K562 (cell line): ENCODE data around the gene TMEM255A. TPM values are rescaled to one million over a fixed set of nuclear protein-coding genes. Genes with fewer than 3 reads are reported as not detected.

ENCODE experiments used
- ATAC-seq: fragments of 200-7000 bp; cut with Tn5 transposase; 3 replicates; pipeline ENCODE4 v1.9.1; 2020; ENCODE audit warnings: moderate library complexity
- BruUV-seq: library from RNA; stranded (reverse); fragments of 400-500 nt; replicated peaks from 2 replicates; lab custom pipeline; 2021; lab: Mats Ljungman, UMichigan
- CTCF ChIA-PET: fragments of 300-600 bp; formaldehyde crosslinking; extraction: SDS; loops from one replicate; lab custom pipeline; 2021; ENCODE audit warnings: low intra/inter-chr PET ratio; lab: Yijun Ruan, JAX
- POLR2A ChIA-PET: fragments of 300-600, 350-650 bp; sonication (Branson Sonifier 250); formaldehyde crosslinking; extraction: SDS; loops from one replicate; lab custom pipeline; 2021; ENCODE audit warnings: antibody characterized with exemption, inconsistent platforms; lab: Yijun Ruan, JAX
- DNase-seq, 4 experiments: peaks; one replicate each; pipeline versions ENCODE4 v3.0.0 to v3.0.0-alpha.2; 2011 to 2018; ENCODE audit warnings: low spot score in 3 of 4, mixed read lengths in 3 of 4; ENCODE audit errors: extremely low read depth in 1 of 4
- FAIRE-seq: peaks from 2 replicates; lab custom pipeline; 2011; peaks lifted over from hg19 to GRCh38; lab: Jason Lieb, UNC
- H2AFZ ChIP-seq: 2 replicates; pipeline ENCODE4 v1.6.0; 2011; ENCODE audit warnings: low read depth, low read length, control low read depth, inconsistent platforms
- H3K27ac ChIP-seq: fragments of 200-600 bp; 3 replicates; pipeline ENCODE4 v1.8.0; 2011; ENCODE audit warnings: low read depth, mild to moderate bottlenecking, control low read depth, inconsistent platforms, low read length, moderate library complexity, mixed read lengths; ENCODE audit errors: extremely low read depth
- H3K27me3 ChIP-seq, 2 experiments: fragments of 300-600 bp in 1 of 2; 2 replicates in 1 of 2; 3 replicates in 1 of 2; pipeline versions ENCODE4 v1.6.0 to v1.8.0; 2011; ENCODE audit warnings: inconsistent platforms in 2 of 2, low read length in 2 of 2, mild to moderate bottlenecking in 1 of 2, mixed read lengths in 1 of 2, moderate library complexity in 1 of 2; ENCODE audit not compliant: control insufficient read depth in 2 of 2, insufficient read depth in 2 of 2
- H3K36me3 ChIP-seq: fragments of 300-600 bp; 3 replicates; pipeline ENCODE4 v1.8.0; 2011; ENCODE audit warnings: mild to moderate bottlenecking, low read length, inconsistent platforms; ENCODE audit not compliant: control insufficient read depth, insufficient read depth
- H3K4me1 ChIP-seq, 2 experiments: fragments of 200-600 bp in 1 of 2; replicated peaks in 1 of 2; 2 replicates in 1 of 2; 3 replicates in 1 of 2; pipeline versions ENCODE4 v1.5.1 to v1.8.0; 2011; ENCODE audit warnings: inconsistent platforms in 2 of 2, low read length in 2 of 2, mild to moderate bottlenecking in 1 of 2, mixed read lengths in 1 of 2, moderate library complexity in 1 of 2; ENCODE audit not compliant: control insufficient read depth in 2 of 2, insufficient read depth in 2 of 2
- H3K4me2 ChIP-seq: 2 replicates; pipeline ENCODE4 v1.6.1; 2011; ENCODE audit warnings: low read length, control low read depth, inconsistent platforms, mixed read lengths; ENCODE audit not compliant: insufficient read depth
- H3K4me3 ChIP-seq: fragments of 200-600 bp; sonication (generic), shearing (Covaris generic); 2 replicates; pipeline ENCODE4 v1.5.1; 2016; ENCODE audit warnings: control low read depth, inconsistent platforms
- H3K79me2 ChIP-seq: fragments of 200-600 bp; 3 replicates; pipeline ENCODE4 v1.8.0; 2011; ENCODE audit warnings: low read length, inconsistent platforms; ENCODE audit not compliant: control insufficient read depth, insufficient read depth
- H3K9ac ChIP-seq, 2 experiments: 2 replicates each; pipeline versions ENCODE4 v1.6.0 to v1.6.1; 2011; ENCODE audit warnings: low read depth in 2 of 2, low read length in 2 of 2, control low read depth in 1 of 2, inconsistent platforms in 1 of 2, mild to moderate bottlenecking in 1 of 2, mixed read lengths in 1 of 2; ENCODE audit not compliant: insufficient read depth in 1 of 2
- H3K9me1 ChIP-seq: one replicate; pipeline ENCODE4 v1.6.0; 2011; ENCODE audit warnings: inconsistent platforms, mild to moderate bottlenecking, low read length, moderate library complexity; ENCODE audit not compliant: control insufficient read depth, insufficient read depth
- H3K9me3 ChIP-seq: replicated peaks from 2 replicates; pipeline ENCODE4 v1.5.1; 2011; ENCODE audit warnings: low read depth, low read length, inconsistent platforms; ENCODE audit not compliant: control insufficient read depth, insufficient read depth
- H4K20me1 ChIP-seq: replicated peaks from 2 replicates; pipeline ENCODE4 v1.6.1; 2011; ENCODE audit warnings: low read length, inconsistent platforms, mixed read lengths; ENCODE audit not compliant: control insufficient read depth, insufficient read depth
- TEAD4 ChIP-seq, 2 experiments: sonication (generic) in 1 of 2; formaldehyde crosslinking in 1 of 2; IDR thresholded peaks; 2 replicates each; pipeline versions ENCODE4 v1.6.1 to v1.8.0; 2012 to 2022; ENCODE audit warnings: borderline replicate concordance in 1 of 2, inconsistent platforms in 1 of 2, low read length in 1 of 2, mild to moderate bottlenecking in 1 of 2, missing genetic modification reagents in 1 of 2
- XRCC5 ChIP-seq: fragments of 200-400 bp; formaldehyde crosslinking; IDR thresholded peaks from 2 replicates; pipeline ENCODE4 v1.6.1; 2017; ENCODE audit warnings: low read depth, mild to moderate bottlenecking, low read length
- WGBS: fragments of 100-300 bp; shearing (Covaris generic); methylation state at CpG from one replicate; pipeline ENCODE4 v1.1.6; 2016; ENCODE audit warnings: low coverage, mixed read lengths; ENCODE audit not compliant: insufficient coverage; ENCODE audit errors: missing lambda C conversion rate; 5-methylcytosine and 5-hydroxymethylcytosine counted together
- in situ Hi-C: fragments of 300-500 bp; cut with MboI; formaldehyde crosslinking; loops from 4 replicates; pipeline ENCODE4 v1.15.0; 2018; ENCODE audit warnings: inconsistent platforms, mixed read lengths
- intact Hi-C: fragments of 100-400 bp; cut with micrococcal nuclease; formaldehyde crosslinking; loops from 2 replicates; pipeline ENCODE4 v1.14.2; 2022
- polyA plus RNA-seq, 8 experiments: library from polyadenylated mRNA; depleted of rRNA in 4 of 8; stranded (reverse) in 5 of 8; unstranded in 3 of 8; fragments of >200 nt; fragmentation: Nextera tagmentation in 2 of 8; fragmentation: Illumina TruSeq in 1 of 8; extraction: Ambion mirVana in 2 of 8; extraction: Trizol in 1 of 8; gene quantifications; 2 replicates each; pipeline versions ENCODE4 v1.2.1 to v1.2.3, GENCODE V29; 2011 to 2014; ENCODE audit warnings: inconsistent platforms in 1 of 8, missing spikeins in 1 of 8
- total RNA-seq, 7 experiments: library from RNA; depleted of rRNA in 6 of 7; stranded (reverse); fragments of >200 nt in 6 of 7; fragmentation: Illumina TruSeq in 2 of 7; extraction: Trizol in 2 of 7; gene quantifications; 2 replicates each; pipeline versions ENCODE4 v1.2.1 to v1.2.3, GENCODE V29; 2011 to 2021; ENCODE audit warnings: low replicate concordance in 1 of 7
- TF ChIP-seq, protein P1 (sequence below): sonication (generic); formaldehyde crosslinking; IDR thresholded peaks from 2 replicates; pipeline ENCODE4 v1.8.0; 2022; ENCODE audit warnings: mild to moderate bottlenecking, missing genetic modification reagents

TMEM255A gene
- total and polyA plus RNA-seq, 9 of the 15 experiments (the other 6 are each of a cell fraction or from before 2014, with no cell fraction given), result 0.01 TPM; not detected in 8

DNA sequence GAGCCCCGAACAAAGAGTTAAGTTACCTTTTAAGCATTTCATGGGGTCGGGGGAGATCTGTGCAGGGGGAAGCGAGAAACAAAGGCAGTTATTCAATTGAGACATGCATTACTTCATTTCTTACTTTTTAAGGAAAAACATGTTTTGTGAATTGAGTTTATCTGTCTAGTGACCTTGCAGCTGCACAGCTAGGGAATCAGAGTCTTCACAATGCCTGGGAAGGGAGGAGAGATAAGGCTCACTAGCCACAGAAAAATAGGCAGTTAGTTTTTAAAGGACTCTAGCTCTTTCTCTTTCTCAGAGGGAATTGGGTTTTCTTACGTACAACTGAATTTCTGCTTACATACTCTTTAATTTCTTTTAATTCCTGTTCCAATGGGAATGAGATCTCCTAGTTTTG lies 86.9 kb downstream of the TMEM255A start (continued):
- peak; percentile 62 for TF ChIP-seq TEAD4 (IDR thresholded peaks at IDR 0.05; ENCODE audit: low read length)
- no peak for TF ChIP-seq TEAD4 (CRISPR knock-in tag; IDR thresholded peaks at IDR 0.05; ENCODE audit: borderline replicate concordance)

DNA sequence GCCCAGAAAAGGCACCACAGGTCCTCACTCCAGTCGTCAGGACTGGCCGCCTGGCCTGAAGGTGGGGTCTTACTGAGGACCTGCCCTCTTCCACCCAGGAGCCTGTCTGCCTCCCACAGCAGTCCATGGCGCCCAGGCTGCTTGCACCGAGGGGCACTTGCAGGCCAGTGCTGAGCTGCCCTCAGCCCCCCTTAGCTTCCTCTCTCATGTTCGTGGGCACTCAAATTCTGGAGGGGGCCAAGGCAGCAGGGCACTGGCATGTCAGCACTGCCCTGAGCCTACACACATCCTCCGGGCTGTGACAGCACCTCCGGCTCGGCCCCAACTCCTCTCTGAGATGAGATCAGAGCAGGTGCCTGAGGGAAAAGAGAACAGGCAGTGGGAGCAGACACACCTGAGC lies 87.9 kb downstream of the TMEM255A start:
- in situ Hi-C loops, result no loop called here
- no peak for ATAC-seq

More for the DNA sequence above, 87.9 kb downstream of the TMEM255A start:
- Histone ChIP-seq H3K4me1 (peaks cover 9 to 10% of the 10 kb centered on the region in 2 experiments; a peak in 4 of 5 replicates), H3K9me3 (no peaks in the 10 kb centered on the region), H3K4me3 (no peak overlapping the region), H3K36me3 (no peaks in the 10 kb centered on the region), H3K79me2 (no peaks in the 10 kb centered on the region), H4K20me1 (no peaks in the 10 kb centered on the region), H3K9me1 (no peaks in the 10 kb centered on the region), H3K27me3 (no peaks in the 10 kb centered on the region), H3K4me2 (no peak overlapping the region), H2AFZ (no peak overlapping the region), H3K27ac (no peak overlapping the region), H3K9ac (no peak overlapping the region)
- no TSS peak for BruUV-seq
- DNase-seq, result no peak
- intact Hi-C loops, result no loop called here
- FAIRE-seq, result no peak
- ChIA-PET CTCF (no interaction called here), POLR2A (no interaction called here)
- WGBS, result 71% methylated on average over 2 of the region's 8 CpGs
- TF ChIP-seq, protein P1, sequence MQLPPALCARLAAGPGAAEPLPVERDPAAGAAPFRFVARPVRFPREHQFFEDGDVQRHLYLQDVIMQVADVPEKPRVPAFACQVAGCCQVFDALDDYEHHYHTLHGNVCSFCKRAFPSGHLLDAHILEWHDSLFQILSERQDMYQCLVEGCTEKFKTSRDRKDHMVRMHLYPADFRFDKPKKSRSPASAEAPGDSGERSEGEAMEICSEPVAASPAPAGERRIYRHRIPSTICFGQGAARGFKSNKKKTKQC, result no peak
- no peak for TF ChIP-seq XRCC5
